Loucy (cell line): ENCODE data around the gene ADCY2.

ENCODE experiments used
- H2AFZ ChIP-seq: fragments of 200-600 bp; sonication (generic); 2 replicates; pipeline ENCODE4 v1.6.0; 2016; ENCODE audit warnings: antibody characterized with exemption, mild to moderate bottlenecking, low read length, moderate library complexity
- H3F3A ChIP-seq: fragments of 200-600 bp; 2 replicates; pipeline ENCODE4 v1.6.0; 2016; ENCODE audit warnings: antibody characterized with exemption, low read depth, mild to moderate bottlenecking
- H3K27me3 ChIP-seq: fragments of 200-600 bp; sonication (generic); 2 replicates; pipeline ENCODE4 v1.6.1; 2014; ENCODE audit warnings: low read length, mild to moderate bottlenecking; ENCODE audit not compliant: insufficient read depth, poor library complexity, severe bottlenecking
- H3K36me3 ChIP-seq: fragments of 200-600 bp; sonication (generic); 2 replicates; pipeline ENCODE4 v1.6.1; 2016; ENCODE audit warnings: low read length; ENCODE audit not compliant: insufficient read depth
- H3K4me1 ChIP-seq: fragments of 200-600 bp; sonication (generic); 2 replicates; pipeline ENCODE4 v1.5.1; 2014; ENCODE audit warnings: low read length, mild to moderate bottlenecking; ENCODE audit not compliant: insufficient read depth, poor library complexity, severe bottlenecking
- H3K4me2 ChIP-seq: fragments of 200-600 bp; sonication (generic); 2 replicates; pipeline ENCODE4 v1.6.0; 2014; ENCODE audit warnings: antibody characterized with exemption, low read length, low read depth, mild to moderate bottlenecking; ENCODE audit not compliant: poor library complexity, severe bottlenecking
- H3K4me3 ChIP-seq: fragments of 200-600 bp; sonication (generic); 2 replicates; pipeline ENCODE4 v1.5.1; 2014; ENCODE audit warnings: low read length, mild to moderate bottlenecking, mixed read lengths; ENCODE audit not compliant: poor library complexity, severe bottlenecking
- H3K79me2 ChIP-seq: fragments of 200-600 bp; sonication (generic); 2 replicates; pipeline ENCODE4 v1.6.1; 2014; ENCODE audit warnings: low read length; ENCODE audit not compliant: insufficient read depth
- H3K9ac ChIP-seq: fragments of 200-600 bp; sonication (generic); 2 replicates; pipeline ENCODE4 v1.6.0; 2014; ENCODE audit warnings: mild to moderate bottlenecking, low read depth, low read length, moderate library complexity; ENCODE audit not compliant: poor library complexity, severe bottlenecking
- H3K9me2 ChIP-seq: fragments of 200-600 bp; sonication (generic); replicated peaks from 2 replicates; pipeline ENCODE4 v1.6.1; 2016; ENCODE audit warnings: low read depth, low read length, mixed read lengths
- H3K9me3 ChIP-seq: fragments of 200-600 bp; sonication (generic); 2 replicates; pipeline ENCODE4 v1.6.1; 2014; ENCODE audit warnings: mild to moderate bottlenecking, antibody characterized with exemption, low read length, low read depth; ENCODE audit not compliant: insufficient read depth
- H4K20me1 ChIP-seq: fragments of 200-600 bp; sonication (generic); 2 replicates; pipeline ENCODE4 v1.6.0; 2014; ENCODE audit warnings: antibody characterized with exemption, low read length, mild to moderate bottlenecking; ENCODE audit not compliant: insufficient read depth, poor library complexity, severe bottlenecking
- CTCF ChIP-seq: fragments of 200-600 bp; sonication (generic); conservative IDR thresholded peaks from 2 replicates; pipeline ENCODE4 v1.5.1; 2014; ENCODE audit warnings: mild to moderate bottlenecking, antibody characterized with exemption, low read length
- EZH2phosphoT487 ChIP-seq: fragments of 200-600 bp; IDR thresholded peaks from 2 replicates; pipeline ENCODE4 v1.6.1; 2018; ENCODE audit warnings: antibody characterized with exemption, mild to moderate bottlenecking, moderate library complexity, borderline replicate concordance

The ADCY2 gene

GRCh38 chr5:7756453-7756852 is 360.5 kb downstream of the ADCY2 start:
- Histone ChIP-seq H3K36me3 (no peaks in the 10 kb centered on the region), H2AFZ (no peak overlapping the region), H3K4me1 (peaks cover 14% of the 10 kb centered on the region), H3K4me2 (no peak overlapping the region), H3K9me2 (no peaks in the 10 kb centered on the region), H3K79me2 (no peaks in the 10 kb centered on the region), H3F3A (no peaks in the 10 kb centered on the region), H3K9me3 (no peaks in the 10 kb centered on the region), H3K9ac (no peak overlapping the region), H3K27me3 (no peaks in the 10 kb centered on the region), H4K20me1 (no peaks in the 10 kb centered on the region), H3K4me3 (no peak overlapping the region)
- no peak for TF ChIP-seq CTCF
- TF ChIP-seq EZH2phosphoT487, result no peak

- no peaks in the 10 kb centered on the region for H3F3A ChIP-seq
- no peaks in the 10 kb centered on the region for H3K79me2 ChIP-seq
- H3K9me2 ChIP-seq, result no peaks in the 10 kb centered on the region
- H3K9ac ChIP-seq, result no peak overlapping the region
- H3K36me3 ChIP-seq, result no peaks in the 10 kb centered on the region
- H3K4me1 ChIP-seq, result no peaks in the 10 kb centered on the region
- H2AFZ ChIP-seq, result no peak overlapping the region
- no peaks in the 10 kb centered on the region for H3K27me3 ChIP-seq
- no peak for TF ChIP-seq EZH2phosphoT487
- TF ChIP-seq CTCF, result no peak
- H3K4me3 ChIP-seq, result no peak overlapping the region
- no peaks in the 10 kb centered on the region for H4K20me1 ChIP-seq
- no peak overlapping the region for H3K4me2 ChIP-seq
- H3K9me3 ChIP-seq, result no peaks in the 10 kb centered on the region
These were observed 363.4 kb downstream of the ADCY2 start for GRCh38 chr5:7759257-7759871.

GRCh38 chr5:7759951-7760580 is 364.1 kb downstream of the ADCY2 start:
- H3K27me3 ChIP-seq, result no peaks in the 10 kb centered on the region
- H2AFZ ChIP-seq, result no peak overlapping the region
- TF ChIP-seq EZH2phosphoT487, result no peak
- TF ChIP-seq CTCF, result no peak
- H3K79me2 ChIP-seq, result no peaks in the 10 kb centered on the region
- no peaks in the 10 kb centered on the region for H3F3A ChIP-seq
- no peaks in the 10 kb centered on the region for H3K9me2 ChIP-seq
- H3K4me2 ChIP-seq, result no peak overlapping the region
- H4K20me1 ChIP-seq, result no peaks in the 10 kb centered on the region
- no peaks in the 10 kb centered on the region for H3K4me1 ChIP-seq
- H3K4me3 ChIP-seq, result no peak overlapping the region
- H3K36me3 ChIP-seq, result no peaks in the 10 kb centered on the region
- no peaks in the 10 kb centered on the region for H3K9me3 ChIP-seq
- H3K9ac ChIP-seq, result no peak overlapping the region
